Measurements from ENCODE around the gene ZNF181. TPM values are rescaled to one million over a fixed set of nuclear protein-coding genes. Genes with fewer than 3 reads are reported as not detected.

ZNF181 gene
- total and polyA plus RNA-seq, 7 donors, result 7.8 to 47.2 (median 18.1) TPM

DNA sequence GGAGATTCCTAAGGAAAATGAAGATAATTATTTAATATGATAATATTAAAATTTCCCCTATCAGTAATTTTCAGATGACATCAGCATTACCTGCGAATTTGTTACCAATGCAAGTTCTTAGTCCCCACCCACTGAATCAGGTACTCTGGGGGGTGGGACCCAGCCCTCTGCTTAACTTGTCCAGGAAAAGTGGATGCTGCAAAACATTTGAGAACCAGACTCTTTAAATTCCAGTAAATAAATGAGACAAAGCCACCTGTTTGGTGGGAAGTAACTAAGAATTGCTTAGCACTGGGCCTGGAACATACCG lies 39.5 kb downstream of the ZNF181 start:
- H3K27me3 ChIP-seq (ENCODE audit: insufficient read depth in 3 of 3, low read length in 2 of 3), result peaks cover 0 to 2% (median 0%) of the 10 kb centered on the region in 3 donors
- H3K4me3 ChIP-seq, result peak overlapping the region; percentile 83
- TF ChIP-seq, protein P1, sequence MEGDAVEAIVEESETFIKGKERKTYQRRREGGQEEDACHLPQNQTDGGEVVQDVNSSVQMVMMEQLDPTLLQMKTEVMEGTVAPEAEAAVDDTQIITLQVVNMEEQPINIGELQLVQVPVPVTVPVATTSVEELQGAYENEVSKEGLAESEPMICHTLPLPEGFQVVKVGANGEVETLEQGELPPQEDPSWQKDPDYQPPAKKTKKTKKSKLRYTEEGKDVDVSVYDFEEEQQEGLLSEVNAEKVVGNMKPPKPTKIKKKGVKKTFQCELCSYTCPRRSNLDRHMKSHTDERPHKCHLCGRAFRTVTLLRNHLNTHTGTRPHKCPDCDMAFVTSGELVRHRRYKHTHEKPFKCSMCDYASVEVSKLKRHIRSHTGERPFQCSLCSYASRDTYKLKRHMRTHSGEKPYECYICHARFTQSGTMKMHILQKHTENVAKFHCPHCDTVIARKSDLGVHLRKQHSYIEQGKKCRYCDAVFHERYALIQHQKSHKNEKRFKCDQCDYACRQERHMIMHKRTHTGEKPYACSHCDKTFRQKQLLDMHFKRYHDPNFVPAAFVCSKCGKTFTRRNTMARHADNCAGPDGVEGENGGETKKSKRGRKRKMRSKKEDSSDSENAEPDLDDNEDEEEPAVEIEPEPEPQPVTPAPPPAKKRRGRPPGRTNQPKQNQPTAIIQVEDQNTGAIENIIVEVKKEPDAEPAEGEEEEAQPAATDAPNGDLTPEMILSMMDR (IDR thresholded peaks at IDR 0.05), result no peak
- H3K4me1 ChIP-seq, result peaks cover 7% of the 10 kb centered on the region
- intact Hi-C loops (cut with DNase I), result loop anchor here in 1 of 2 donors (5.0 kb wide), 1 partner anchor 41 kb away; the partner anchor contains the start of gene ZNF181
- 67 to 72% (median 68%) methylated on average over 2 of the region's 2 CpGs for WGBS, 3 donors
- DNase-seq (no peak), ATAC-seq (no peak)
- no peaks in the 10 kb centered on the region for H3K9me3 ChIP-seq
- H3K27ac ChIP-seq, result no peak overlapping the region
- peaks cover 0 to 16% of the 10 kb centered on the region in 2 donors for H3K36me3 ChIP-seq (ENCODE audit: insufficient read depth in 1 of 2, low read depth in 1 of 2)

DNA sequence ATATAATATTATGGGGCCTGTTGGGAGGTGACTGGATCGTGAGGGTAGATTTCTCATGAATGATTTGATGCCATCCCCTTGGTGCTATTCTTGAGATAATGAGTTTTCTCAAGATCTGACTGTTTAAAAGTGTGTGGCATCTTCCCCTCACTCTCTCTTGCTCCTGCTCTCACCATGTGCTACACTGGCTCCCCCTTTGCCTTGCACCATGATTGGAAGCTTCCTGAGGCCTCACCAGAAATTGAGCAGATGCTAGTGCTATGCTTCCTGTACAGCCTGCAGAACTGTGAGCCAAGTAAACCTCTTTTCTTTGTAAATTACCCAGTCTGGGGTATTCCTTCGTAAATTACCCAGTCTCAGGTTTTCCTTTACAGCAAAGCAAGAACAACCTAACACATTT lies 40.8 kb downstream of the ZNF181 start:
- WGBS, 3 donors, result 58 to 68% (median 63%) methylated on average over 2 of the region's 2 CpGs
- H3K27ac ChIP-seq, result no peak overlapping the region
- DNase-seq (no peak), ATAC-seq (no peak)
- peaks cover 7% of the 10 kb centered on the region for H3K4me1 ChIP-seq
- peaks cover 0 to 3% of the 10 kb centered on the region in 2 donors for H3K36me3 ChIP-seq (ENCODE audit: insufficient read depth in 1 of 2, low read depth in 1 of 2)
- H3K4me3 ChIP-seq, result no peak overlapping the region
- TF ChIP-seq, protein P1 (IDR thresholded peaks at IDR 0.05), result no peak
- H3K27me3 ChIP-seq (ENCODE audit: insufficient read depth in 3 of 3, low read length in 2 of 3), result peaks cover 0 to 2% (median 0%) of the 10 kb centered on the region in 3 donors
- no peaks in the 10 kb centered on the region for H3K9me3 ChIP-seq
- intact Hi-C loops (cut with DNase I), result loop anchor here in 1 of 2 donors (5.0 kb wide), 1 partner anchor 43 kb away; the partner anchor contains the start of gene ZNF181

DNA sequence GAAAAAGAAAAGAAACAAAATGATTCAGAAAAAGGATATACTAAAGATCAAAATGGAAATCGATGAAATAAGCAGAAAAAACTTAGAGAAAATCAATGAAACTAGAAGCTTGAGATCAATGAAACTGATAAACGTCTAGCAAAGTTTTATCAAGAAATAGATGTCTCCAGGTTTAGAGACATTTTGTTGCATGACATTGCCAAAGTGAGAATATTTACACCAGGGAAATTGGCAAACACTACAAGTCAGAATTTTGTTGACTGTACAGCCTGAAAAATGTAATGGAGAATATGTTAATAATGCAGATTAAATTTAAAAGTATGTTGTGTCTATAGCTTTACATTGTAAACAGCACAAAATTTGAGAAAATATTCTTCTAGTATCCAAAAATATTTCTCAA lies 44.3 kb downstream of the ZNF181 start:
- no peak overlapping the region for H3K27ac ChIP-seq
- peaks cover 0 to 2% (median 0%) of the 10 kb centered on the region in 3 donors for H3K27me3 ChIP-seq (ENCODE audit: insufficient read depth in 3 of 3, low read length in 2 of 3)
- H3K9me3 ChIP-seq, result no peaks in the 10 kb centered on the region
- 66 to 76% (median 72%) methylated on average over 2 of the region's 2 CpGs for WGBS, 3 donors
- ATAC-seq (no peak), DNase-seq (no peak)
- no peaks in the 10 kb centered on the region for H3K4me1 ChIP-seq
- no peak overlapping the region for H3K4me3 ChIP-seq
- TF ChIP-seq, protein P1 (IDR thresholded peaks at IDR 0.05), result no peak
- no peaks in the 10 kb centered on the region for H3K36me3 ChIP-seq (ENCODE audit: insufficient read depth in 1 of 2, low read depth in 1 of 2)
- intact Hi-C loops (cut with DNase I), result no loop called here

DNA sequence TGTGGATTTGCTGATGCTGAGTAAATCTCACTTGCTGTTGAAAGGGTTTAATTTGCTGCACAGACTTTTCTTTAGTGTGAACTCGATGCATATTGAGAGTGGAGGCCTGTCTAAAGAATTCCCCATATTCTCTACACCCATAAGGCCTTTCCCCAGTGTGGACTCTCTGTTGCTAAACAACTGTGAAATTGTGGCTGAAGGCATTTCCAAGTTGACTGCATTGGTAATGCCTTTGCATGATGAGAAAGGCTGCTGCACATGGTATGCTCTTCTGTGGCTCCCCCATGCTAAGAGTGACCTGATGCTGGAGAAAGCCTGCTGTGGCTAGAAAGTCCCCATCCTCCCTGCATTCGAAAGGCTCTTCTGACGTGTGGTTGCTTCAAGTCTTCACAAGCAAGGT lies 45.6 kb downstream of the ZNF181 start:
- H3K9me3 ChIP-seq, result no peaks in the 10 kb centered on the region
- no peaks in the 10 kb centered on the region for H3K36me3 ChIP-seq (ENCODE audit: insufficient read depth in 1 of 2, low read depth in 1 of 2)
- WGBS, 3 donors, result 61 to 69% (median 68%) methylated on average over 3 of the region's 3 CpGs
- no peak overlapping the region for H3K4me3 ChIP-seq
- intact Hi-C loops (cut with DNase I), result no loop called here
- ATAC-seq (no peak), DNase-seq (no peak)
- no peaks in the 10 kb centered on the region for H3K4me1 ChIP-seq
- H3K27me3 ChIP-seq (ENCODE audit: insufficient read depth in 3 of 3, low read length in 2 of 3), result peaks cover 0 to 3% (median 0%) of the 10 kb centered on the region in 3 donors
- H3K27ac ChIP-seq, result no peak overlapping the region
- TF ChIP-seq, protein P1 (IDR thresholded peaks at IDR 0.05), result no peak

DNA sequence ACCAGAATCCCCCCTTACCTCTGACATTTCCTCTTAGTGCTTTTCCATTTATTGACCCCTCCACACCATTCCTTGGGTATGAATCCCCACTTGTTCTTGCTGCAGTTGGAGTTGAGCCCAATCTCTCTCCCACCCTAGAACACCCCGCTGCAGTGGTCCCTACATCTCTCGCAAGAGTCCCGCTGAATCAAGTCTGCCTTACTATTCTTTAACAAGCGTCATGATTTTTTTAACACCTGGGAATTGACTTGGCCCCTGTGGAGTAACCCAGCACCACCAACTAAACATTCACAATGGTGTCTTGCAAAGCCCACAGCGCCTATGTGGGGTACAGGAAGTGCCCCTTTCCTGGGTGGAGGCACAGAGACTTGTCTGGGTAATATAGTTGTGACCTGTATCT lies 52.2 kb downstream of the ZNF181 start:
- Histone ChIP-seq H3K27me3 (ENCODE audit: insufficient read depth in 3 of 3, low read length in 2 of 3) (peaks cover 0 to 2% (median 0%) of the 10 kb centered on the region in 3 donors), H3K27ac (no peak overlapping the region), H3K4me3 (no peak overlapping the region), H3K4me1 (no peaks in the 10 kb centered on the region), H3K9me3 (no peaks in the 10 kb centered on the region), H3K36me3 (ENCODE audit: insufficient read depth in 1 of 2, low read depth in 1 of 2) (no peaks in the 10 kb centered on the region)
- TF ChIP-seq, protein P1 (IDR thresholded peaks at IDR 0.05), result no peak
- 71 to 79% (median 73%) methylated on average over 5 of the region's 5 CpGs for WGBS, 3 donors
- DNase-seq, result no peak
- intact Hi-C loops (cut with DNase I), result no loop called here
- no peak for ATAC-seq
